Measurements from ENCODE around the gene SLC19A3.
"Not testable (repeated sequence)": the region's sequence is repeated elsewhere in the genome, so short reads cannot be mapped to it uniquely, and the experiment has no call there.

The SLC19A3 gene

GRCh38 chr2:227717687-227718567 lies at the start of gene SLC19A3:
Gene SLC19A3, minus strand, starts transcription at chr2:227718028. Its CDS starts 15,710 bp downstream, at chr2:227702318.
- no peak for DNase-seq

GRCh38 chr2:227766373-227766883 lies 48.6 kb upstream of the SLC19A3 start:
- DNase-seq = peak; percentile 62

GRCh38 chr2:227765788-227766372 lies 48.1 kb upstream of the SLC19A3 start:
- DNase-seq = no peak

- DNase-seq = no peak
Observed at GRCh38 chr2:227761740-227762476, 44.1 kb upstream of the SLC19A3 start.

- no peak for DNase-seq
Observed at GRCh38 chr2:227759411-227760118, 41.7 kb upstream of the SLC19A3 start.

- not testable (repeated sequence) for DNase-seq
Observed at GRCh38 chr2:227756261-227756660, 38.4 kb upstream of the SLC19A3 start.

- no peak for DNase-seq
Observed at GRCh38 chr2:227748079-227748478, 30.3 kb upstream of the SLC19A3 start.

- DNase-seq = no peak
Observed at GRCh38 chr2:227745594-227745993, 27.8 kb upstream of the SLC19A3 start, which contains the start of gene SCYGR8. Gene SCYGR8, plus strand, starts transcription at chr2:227745894. Its CDS starts 0 bp downstream, at chr2:227745894.

GRCh38 chr2:227740705-227741104 lies 22.9 kb upstream of the SLC19A3 start:
- not testable (repeated sequence) for DNase-seq

GRCh38 chr2:227739351-227739750 lies 21.5 kb upstream of the SLC19A3 start:
- no peak for DNase-seq

GRCh38 chr2:227728035-227728434 lies 10.2 kb upstream of the SLC19A3 start, which contains the start of gene SCYGR7:
Gene SCYGR7, plus strand, starts transcription at chr2:227728335. Its CDS starts 0 bp downstream, at chr2:227728335.
- DNase-seq = no peak

GRCh38 chr2:227724394-227725039 lies 6.7 kb upstream of the SLC19A3 start, which contains the start of gene SCYGR6:
Gene SCYGR6, minus strand, starts transcription at chr2:227724757. Its CDS starts 0 bp downstream, at chr2:227724757.
- no peak for DNase-seq

- not testable (repeated sequence) for DNase-seq
Observed at GRCh38 chr2:227722821-227723220, 5.0 kb upstream of the SLC19A3 start.

- DNase-seq = no peak
Observed at GRCh38 chr2:227720680-227721079, 2.9 kb upstream of the SLC19A3 start.

GRCh38 chr2:227719641-227720040 lies 1.8 kb upstream of the SLC19A3 start:
- no peak for DNase-seq

GRCh38 chr2:227716501-227716900 lies 1.3 kb downstream of the SLC19A3 start:
- no peak for DNase-seq

GRCh38 chr2:227713291-227713690 lies 4.5 kb downstream of the SLC19A3 start:
- DNase-seq = no peak

GRCh38 chr2:227710986-227711385 lies 6.8 kb downstream of the SLC19A3 start:
- DNase-seq = no peak

GRCh38 chr2:227707390-227707789 lies 10.4 kb downstream of the SLC19A3 start:
- no peak for DNase-seq

GRCh38 chr2:227706859-227707258 lies 11.0 kb downstream of the SLC19A3 start:
- no peak for DNase-seq

GRCh38 chr2:227703961-227704360 lies 13.9 kb downstream of the SLC19A3 start:
- no peak for DNase-seq

GRCh38 chr2:227703280-227703732 lies 14.5 kb downstream of the SLC19A3 start:
- no peak for DNase-seq
